K562 (cell line): ENCODE results near the gene TFAP2D. TPM values are rescaled to one million over a fixed set of nuclear protein-coding genes. Genes with fewer than 3 reads are reported as not detected.

Experiments used
- ATAC-seq: fragments of 200-7000 bp; cut with Tn5 transposase; 3 replicates; pipeline ENCODE4 v1.9.1; 2020; ENCODE audit warnings: moderate library complexity
- BruUV-seq: library from RNA; stranded (reverse); fragments of 400-500 nt; replicated peaks from 2 replicates; lab custom pipeline; 2021; lab: Mats Ljungman, UMichigan
- CTCF ChIA-PET: fragments of 300-600 bp; formaldehyde crosslinking; extraction: SDS; loops from one replicate; lab custom pipeline; 2021; ENCODE audit warnings: low intra/inter-chr PET ratio; lab: Yijun Ruan, JAX
- POLR2A ChIA-PET: fragments of 300-600, 350-650 bp; sonication (Branson Sonifier 250); formaldehyde crosslinking; extraction: SDS; loops from one replicate; lab custom pipeline; 2021; ENCODE audit warnings: antibody characterized with exemption, inconsistent platforms; lab: Yijun Ruan, JAX
- DNase-seq, 4 experiments: peaks; one replicate each; pipeline versions ENCODE4 v3.0.0 to v3.0.0-alpha.2; 2011 to 2018; ENCODE audit warnings: low spot score in 3 of 4, mixed read lengths in 3 of 4; ENCODE audit errors: extremely low read depth in 1 of 4
- FAIRE-seq: peaks from 2 replicates; lab custom pipeline; 2011; peaks lifted over from hg19 to GRCh38; lab: Jason Lieb, UNC
- H2AFZ ChIP-seq: 2 replicates; pipeline ENCODE4 v1.6.0; 2011; ENCODE audit warnings: low read depth, low read length, control low read depth, inconsistent platforms
- H3K27ac ChIP-seq: fragments of 200-600 bp; 3 replicates; pipeline ENCODE4 v1.8.0; 2011; ENCODE audit warnings: low read depth, mild to moderate bottlenecking, control low read depth, inconsistent platforms, low read length, moderate library complexity, mixed read lengths; ENCODE audit errors: extremely low read depth
- H3K27me3 ChIP-seq, 2 experiments: fragments of 300-600 bp in 1 of 2; 2 replicates in 1 of 2; 3 replicates in 1 of 2; pipeline versions ENCODE4 v1.6.0 to v1.8.0; 2011; ENCODE audit warnings: inconsistent platforms in 2 of 2, low read length in 2 of 2, mild to moderate bottlenecking in 1 of 2, mixed read lengths in 1 of 2, moderate library complexity in 1 of 2; ENCODE audit not compliant: control insufficient read depth in 2 of 2, insufficient read depth in 2 of 2
- H3K36me3 ChIP-seq: fragments of 300-600 bp; 3 replicates; pipeline ENCODE4 v1.8.0; 2011; ENCODE audit warnings: mild to moderate bottlenecking, low read length, inconsistent platforms; ENCODE audit not compliant: control insufficient read depth, insufficient read depth
- H3K4me1 ChIP-seq, 2 experiments: fragments of 200-600 bp in 1 of 2; replicated peaks in 1 of 2; 2 replicates in 1 of 2; 3 replicates in 1 of 2; pipeline versions ENCODE4 v1.5.1 to v1.8.0; 2011; ENCODE audit warnings: inconsistent platforms in 2 of 2, low read length in 2 of 2, mild to moderate bottlenecking in 1 of 2, mixed read lengths in 1 of 2, moderate library complexity in 1 of 2; ENCODE audit not compliant: control insufficient read depth in 2 of 2, insufficient read depth in 2 of 2
- H3K4me2 ChIP-seq: 2 replicates; pipeline ENCODE4 v1.6.1; 2011; ENCODE audit warnings: low read length, control low read depth, inconsistent platforms, mixed read lengths; ENCODE audit not compliant: insufficient read depth
- H3K4me3 ChIP-seq: fragments of 200-600 bp; sonication (generic), shearing (Covaris generic); 2 replicates; pipeline ENCODE4 v1.5.1; 2016; ENCODE audit warnings: control low read depth, inconsistent platforms
- H3K79me2 ChIP-seq: fragments of 200-600 bp; 3 replicates; pipeline ENCODE4 v1.8.0; 2011; ENCODE audit warnings: low read length, inconsistent platforms; ENCODE audit not compliant: control insufficient read depth, insufficient read depth
- H3K9ac ChIP-seq, 2 experiments: 2 replicates each; pipeline versions ENCODE4 v1.6.0 to v1.6.1; 2011; ENCODE audit warnings: low read depth in 2 of 2, low read length in 2 of 2, control low read depth in 1 of 2, inconsistent platforms in 1 of 2, mild to moderate bottlenecking in 1 of 2, mixed read lengths in 1 of 2; ENCODE audit not compliant: insufficient read depth in 1 of 2
- H3K9me1 ChIP-seq: one replicate; pipeline ENCODE4 v1.6.0; 2011; ENCODE audit warnings: inconsistent platforms, mild to moderate bottlenecking, low read length, moderate library complexity; ENCODE audit not compliant: control insufficient read depth, insufficient read depth
- H3K9me3 ChIP-seq: replicated peaks from 2 replicates; pipeline ENCODE4 v1.5.1; 2011; ENCODE audit warnings: low read depth, low read length, inconsistent platforms; ENCODE audit not compliant: control insufficient read depth, insufficient read depth
- H4K20me1 ChIP-seq: replicated peaks from 2 replicates; pipeline ENCODE4 v1.6.1; 2011; ENCODE audit warnings: low read length, inconsistent platforms, mixed read lengths; ENCODE audit not compliant: control insufficient read depth, insufficient read depth
- ARID3A ChIP-seq: IDR thresholded peaks from 2 replicates; pipeline ENCODE4 v1.6.1; 2012; ENCODE audit warnings: low read depth, low read length, improper control_type of control experiment, borderline replicate concordance
- COPS2 ChIP-seq: fragments of 450-650 bp; conservative IDR thresholded peaks from 2 replicates; pipeline ENCODE4 v1.6.1; 2016; ENCODE audit warnings: mild to moderate bottlenecking, moderate library complexity
- GTF2B ChIP-seq: IDR thresholded peaks from 2 replicates; pipeline ENCODE4 v1.6.1; 2011; ENCODE audit not compliant: insufficient read length; ENCODE audit errors: extremely low read depth
- NR0B1 ChIP-seq: fragments of 450-650 bp; IDR thresholded peaks from one replicate; pipeline ENCODE4 v1.6.1; 2018; ENCODE audit warnings: mild to moderate bottlenecking, moderate library complexity; ENCODE audit not compliant: partially characterized antibody
- RAD21 ChIP-seq, 2 experiments: fragments of 250-450 bp in 1 of 2; fragments of 450-650 bp in 1 of 2; sonication (Bioruptor Pico) in 1 of 2; formaldehyde crosslinking in 1 of 2; IDR thresholded peaks in 1 of 2; conservative IDR thresholded peaks in 1 of 2; 2 replicates each; pipeline versions ENCODE4 v1.4.0 to v1.8.0; 2020 to 2022; ENCODE audit warnings: mild to moderate bottlenecking in 2 of 2, moderate library complexity in 1 of 2
- REST ChIP-seq, 2 experiments: fragments of 450-650 bp; formaldehyde crosslinking in 1 of 2; IDR thresholded peaks; 2 replicates each; pipeline versions ENCODE4 v1.4.0 to v1.6.1; 2014 to 2020; ENCODE audit warnings: mild to moderate bottlenecking in 2 of 2, borderline replicate concordance in 1 of 2, low read depth in 1 of 2
- WGBS: fragments of 100-300 bp; shearing (Covaris generic); methylation state at CpG from one replicate; pipeline ENCODE4 v1.1.6; 2016; ENCODE audit warnings: low coverage, mixed read lengths; ENCODE audit not compliant: insufficient coverage; ENCODE audit errors: missing lambda C conversion rate; 5-methylcytosine and 5-hydroxymethylcytosine counted together
- in situ Hi-C: fragments of 300-500 bp; cut with MboI; formaldehyde crosslinking; loops from 4 replicates; pipeline ENCODE4 v1.15.0; 2018; ENCODE audit warnings: inconsistent platforms, mixed read lengths
- intact Hi-C: fragments of 100-400 bp; cut with micrococcal nuclease; formaldehyde crosslinking; loops from 2 replicates; pipeline ENCODE4 v1.14.2; 2022
- polyA plus RNA-seq, 8 experiments: library from polyadenylated mRNA; depleted of rRNA in 4 of 8; stranded (reverse) in 5 of 8; unstranded in 3 of 8; fragments of >200 nt; fragmentation: Nextera tagmentation in 2 of 8; fragmentation: Illumina TruSeq in 1 of 8; extraction: Ambion mirVana in 2 of 8; extraction: Trizol in 1 of 8; gene quantifications; 2 replicates each; pipeline versions ENCODE4 v1.2.1 to v1.2.3, GENCODE V29; 2011 to 2014; ENCODE audit warnings: inconsistent platforms in 1 of 8, missing spikeins in 1 of 8
- total RNA-seq, 7 experiments: library from RNA; depleted of rRNA in 6 of 7; stranded (reverse); fragments of >200 nt in 6 of 7; fragmentation: Illumina TruSeq in 2 of 7; extraction: Trizol in 2 of 7; gene quantifications; 2 replicates each; pipeline versions ENCODE4 v1.2.1 to v1.2.3, GENCODE V29; 2011 to 2021; ENCODE audit warnings: low replicate concordance in 1 of 7

Gene TFAP2D
- total and polyA plus RNA-seq, 9 of the 15 experiments (the other 6 are each of a cell fraction or from before 2014, with no cell fraction given): not detected

- no peaks in the 10 kb centered on the region for H3K4me1 ChIP-seq
- H3K9me3 ChIP-seq: 0 out of 2 replicates have a peak, but pooled peaks cover 3% of the 10 kb centered on the region
- H3K79me2 ChIP-seq: no peaks in the 10 kb centered on the region
- FAIRE-seq: peak; percentile 99
- CTCF ChIA-PET: interaction anchor here (0.6 to 2.1 kb wide), 12 partner anchors 22 to 1234 kb away, joined by 3 to 10 read pairs (median 3); no protein-coding TSS in a partner anchor
- H3K9me1 ChIP-seq: no peaks in the 10 kb centered on the region
- peak overlapping the region; percentile 88 for H3K4me2 ChIP-seq
- in situ Hi-C loops (loop anchor here (10.0 to 25.0 kb wide), 3 partner anchors 539 to 1196 kb away; no protein-coding TSS in a partner anchor), intact Hi-C loops (loop anchor here (2.0 to 10.0 kb wide), 8 partner anchors 59 to 1205 kb away; no protein-coding TSS in a partner anchor)
- POLR2A ChIA-PET: no interaction called here
- no peaks in the 10 kb centered on the region for H3K36me3 ChIP-seq
- peaks cover 0 to 3% of the 10 kb centered on the region in 2 experiments; a peak in 1 of 5 replicates for H3K27me3 ChIP-seq
- BruUV-seq: no TSS peak
- peak overlapping the region; percentile 47 for H3K4me3 ChIP-seq
- WGBS: 2% methylated on average over 14 of the region's 14 CpGs
- peak overlapping the region; percentile 40; the same call in 2 of the 3 replicates for H3K27ac ChIP-seq
- no peaks in the 10 kb centered on the region for H4K20me1 ChIP-seq
- peak overlapping the region in 1 of 2 experiments; percentile 77; a peak in 2 of 4 replicates for H3K9ac ChIP-seq
- peak; percentile 98 for ATAC-seq
- peak; percentile 80 to 94 (median 86) for DNase-seq
- H2AFZ ChIP-seq: peak overlapping the region; percentile 99
- TF ChIP-seq REST (IDR thresholded peaks at IDR 0.05; ENCODE audit: borderline replicate concordance): peak; percentile 91
- TF ChIP-seq REST (CRISPR knock-in tag; IDR thresholded peaks at IDR 0.05; ENCODE audit: low read depth): no peak
- TF ChIP-seq GTF2B: no peak
- no peak for TF ChIP-seq NR0B1
- TF ChIP-seq COPS2: no peak
- TF ChIP-seq ARID3A: peak; percentile 51; the same call in 1 of the 2 replicates
- peak; percentile 96 to 98 for TF ChIP-seq RAD21 (CRISPR knock-in tag; conservative IDR thresholded peaks at IDR 0.05 in 1 of 2, IDR thresholded peaks at IDR 0.05 in 1 of 2)
Observed at GRCh38 chr6:50816115-50816675, 102.9 kb downstream of the TFAP2D start.
